ENCODE measurements around the gene MLLT1. TPM values are rescaled to one million over a fixed set of nuclear protein-coding genes. Genes with fewer than 3 reads are reported as not detected.

The MLLT1 gene
- total RNA-seq, 1 experiment from 2014 or later: 58.3 TPM

DNA sequence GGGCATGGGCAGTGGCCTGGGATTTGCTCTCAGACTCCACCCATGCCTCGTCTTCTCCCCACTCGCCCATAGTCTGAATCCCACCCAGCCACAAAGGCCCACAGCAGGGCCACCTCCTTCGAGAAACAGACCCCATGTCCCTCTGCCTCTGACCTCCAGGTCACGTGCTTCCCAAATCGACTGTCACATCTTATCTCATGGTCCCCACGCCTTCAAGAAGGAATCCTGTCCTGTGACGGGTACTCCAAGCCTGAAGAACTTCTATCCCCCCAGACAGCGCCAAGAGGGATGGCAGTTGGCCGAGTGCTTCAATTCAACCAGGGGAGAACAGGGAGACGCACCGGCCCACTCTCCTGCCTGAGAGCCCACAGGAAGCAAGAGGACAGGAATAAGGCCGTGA lies 16.5 kb downstream of the MLLT1 start:
- no peaks in the 10 kb centered on the region for H3K36me3 ChIP-seq (ENCODE audit: control insufficient read depth, insufficient read depth, low read length)
- no peak for ATAC-seq
- H3K4me1 ChIP-seq (ENCODE audit: control insufficient read depth, insufficient read depth, low read length): no peaks in the 10 kb centered on the region
- TF ChIP-seq REST (IDR thresholded peaks at IDR 0.05; ENCODE audit: insufficient read depth in 1 of 2, low read depth in 2 of 2, low read length in 1 of 2) (no peak), TCF7L2 (IDR thresholded peaks at IDR 0.05; ENCODE audit: low read depth, low read length) (no peak), POLR2AphosphoS5 (IDR thresholded peaks at IDR 0.05; ENCODE audit: low read depth, low read length) (no peak), CTCF (IDR thresholded peaks at IDR 0.05) (no peak), SIN3A (IDR thresholded peaks at IDR 0.05; ENCODE audit: borderline replicate concordance, insufficient read depth, low read depth, low read length) (no peak)
- ChIA-PET POLR2A (no interaction called here), CTCF (no interaction called here)
- H3K27ac ChIP-seq (ENCODE audit: low read length): no peak overlapping the region
- intact Hi-C loops (cut with micrococcal nuclease; ENCODE audit: unreplicated experiment) (no loop called here), in situ Hi-C loops (cut with HindIII; ENCODE audit: low pct_unique_long_range_greater_than_20kb, low sequenced_read_pairs) (no loop called here)
- no TSS peak for BruUV-seq (replicated peaks)
- H3K27me3 ChIP-seq (ENCODE audit: control insufficient read depth, insufficient read depth, low read length): no peaks in the 10 kb centered on the region
- H3K9me3 ChIP-seq (ENCODE audit: control insufficient read depth, insufficient read depth, low read depth, low read length): no peaks in the 10 kb centered on the region
- no peak for DNase-seq (ENCODE audit: low read depth, low spot score)
- H3K4me3 ChIP-seq (ENCODE audit: low read depth in 2 of 2, low read length in 2 of 2): no peak overlapping the region

DNA sequence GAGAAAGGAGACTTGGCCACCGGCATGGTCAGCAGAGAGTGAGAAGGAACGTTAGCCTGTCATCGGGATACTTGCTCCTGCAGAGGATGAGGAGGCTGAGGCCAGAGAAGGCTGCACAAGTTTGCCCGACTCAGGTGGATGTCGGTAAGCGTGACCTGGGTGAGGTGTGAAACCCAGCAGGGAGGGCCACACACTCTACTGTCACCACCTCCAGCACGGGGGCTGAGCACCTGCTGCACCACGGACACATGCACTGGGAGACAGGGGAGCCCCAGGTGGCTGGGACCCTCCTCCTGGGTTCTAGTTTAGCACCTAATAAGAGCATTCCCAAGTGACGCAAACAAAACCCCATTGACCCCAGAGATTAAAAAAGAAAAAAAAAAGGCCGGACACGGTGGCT lies 17.3 kb downstream of the MLLT1 start:
- H3K27ac ChIP-seq (ENCODE audit: low read length): no peak overlapping the region
- DNase-seq (ENCODE audit: low read depth, low spot score) (no peak), ATAC-seq (no peak)
- intact Hi-C loops (cut with micrococcal nuclease; ENCODE audit: unreplicated experiment): no loop called here
- H3K36me3 ChIP-seq (ENCODE audit: control insufficient read depth, insufficient read depth, low read length): no peaks in the 10 kb centered on the region
- ChIA-PET CTCF (no interaction called here), POLR2A (no interaction called here)
- BruUV-seq (replicated peaks): no TSS peak
- H3K4me3 ChIP-seq (ENCODE audit: low read depth in 2 of 2, low read length in 2 of 2): no peak overlapping the region
- in situ Hi-C loops (cut with HindIII; ENCODE audit: low pct_unique_long_range_greater_than_20kb, low sequenced_read_pairs): no loop called here
- H3K4me1 ChIP-seq (ENCODE audit: control insufficient read depth, insufficient read depth, low read length): no peaks in the 10 kb centered on the region
- no peak for TF ChIP-seq CTCF (IDR thresholded peaks at IDR 0.05)
- TF ChIP-seq SIN3A (IDR thresholded peaks at IDR 0.05; ENCODE audit: borderline replicate concordance, insufficient read depth, low read depth, low read length): no peak
- no peak for TF ChIP-seq POLR2AphosphoS5 (IDR thresholded peaks at IDR 0.05; ENCODE audit: low read depth, low read length)
- TF ChIP-seq TCF7L2 (IDR thresholded peaks at IDR 0.05; ENCODE audit: low read depth, low read length): no peak
- no peak for TF ChIP-seq REST (IDR thresholded peaks at IDR 0.05; ENCODE audit: insufficient read depth in 1 of 2, low read depth in 2 of 2, low read length in 1 of 2)
- no peaks in the 10 kb centered on the region for H3K27me3 ChIP-seq (ENCODE audit: control insufficient read depth, insufficient read depth, low read length)
- no peaks in the 10 kb centered on the region for H3K9me3 ChIP-seq (ENCODE audit: control insufficient read depth, insufficient read depth, low read depth, low read length)

Measured in Panc1 (cell line).